ENCODE measurements around the gene PLCL2. TPM values are rescaled to one million over a fixed set of nuclear protein-coding genes. Genes with fewer than 3 reads are reported as not detected.

The PLCL2 gene
- total and polyA plus RNA-seq, 2 experiments from 2014 or later, result 1.6 to 9.7 TPM

DNA sequence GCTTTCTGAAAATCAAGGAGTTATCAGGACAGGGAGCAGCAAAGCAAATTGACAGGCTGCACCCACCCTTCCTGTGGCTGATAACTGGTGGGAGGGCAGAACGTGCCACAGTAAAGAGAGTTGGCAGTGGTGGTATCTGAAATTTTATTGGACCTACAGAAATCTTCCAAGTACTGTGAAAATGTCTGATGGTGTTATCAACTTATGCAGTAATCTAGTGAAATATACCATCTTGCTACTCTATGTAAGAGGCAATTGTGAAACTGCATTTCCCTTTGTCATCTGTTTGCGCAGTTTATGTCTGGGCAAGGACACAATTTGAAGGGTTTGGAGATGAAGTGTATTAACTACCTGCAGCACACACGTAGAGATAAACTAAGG is 1.5 kb downstream of the PLCL2 start (continued):
- TF ChIP-seq NANOG (IDR thresholded peaks at IDR 0.05; ENCODE audit: borderline replicate concordance), result no peak
- TF ChIP-seq STAT1 (IDR thresholded peaks at IDR 0.05; ENCODE audit: unreplicated experiment), result no peak
- no peak for TF ChIP-seq CREB1 (CRISPR knock-in tag; IDR thresholded peaks at IDR 0.05; ENCODE audit: low read depth)
- TF ChIP-seq ETS1 (IDR thresholded peaks at IDR 0.05), result no peak
- TF ChIP-seq POLR2AphosphoS5 (IDR thresholded peaks at IDR 0.05; ENCODE audit: low read depth), result no peak
- TF ChIP-seq JUNB (IDR thresholded peaks at IDR 0.05; ENCODE audit: unreplicated experiment), result no peak
- TF ChIP-seq ZNF331 (CRISPR knock-in tag; IDR thresholded peaks at IDR 0.05; ENCODE audit: low read depth), result no peak
- TF ChIP-seq REST (IDR thresholded peaks at IDR 0.05; ENCODE audit: unreplicated experiment), result no peak
- TF ChIP-seq CTCF (conservative IDR thresholded peaks at IDR 0.05; ENCODE audit: low read depth in 2 of 2), result no peak
- TF ChIP-seq EZH2phosphoT487 (IDR thresholded peaks at IDR 0.05; ENCODE audit: unreplicated experiment), result no peak

DNA sequence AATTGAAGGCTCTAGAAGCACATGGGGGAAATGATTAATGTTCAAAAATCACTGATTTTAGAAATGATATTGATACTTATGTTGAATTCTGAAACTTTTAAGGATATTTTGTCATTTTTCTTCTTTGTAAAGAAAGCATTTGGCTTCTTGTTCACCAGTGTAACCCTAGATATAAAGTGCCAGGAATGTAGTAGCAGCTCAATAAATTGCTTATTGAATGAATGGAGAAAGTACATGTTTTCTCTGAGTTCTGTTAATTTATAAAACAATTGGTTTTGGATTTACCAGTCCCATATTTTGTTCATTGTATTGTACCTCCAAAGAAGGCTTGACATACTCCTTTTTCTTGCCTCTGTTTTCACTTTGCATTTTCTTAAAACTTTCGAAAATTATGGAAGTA is 2.4 kb downstream of the PLCL2 start:
- Histone ChIP-seq H3K79me2 (replicated peaks; ENCODE audit: insufficient read depth) (peaks cover 31% of the 10 kb centered on the region), H3F3A (replicated peaks; ENCODE audit: low read depth) (peaks cover 8% of the 10 kb centered on the region; the same call in 1 of the 2 replicates), H3K36me3 (ENCODE audit: insufficient read depth) (no peaks in the 10 kb centered on the region), H3K4me3 (no peak overlapping the region), H3K4me1 (ENCODE audit: insufficient read depth) (peaks cover 40% of the 10 kb centered on the region), H3K27ac (ENCODE audit: low read depth) (no peak overlapping the region), H3K9me2 (ENCODE audit: insufficient read depth) (no peaks in the 10 kb centered on the region), H4K20me1 (replicated peaks; ENCODE audit: insufficient read depth) (no peaks in the 10 kb centered on the region), H3K27me3 (ENCODE audit: insufficient read depth) (peaks cover 39% of the 10 kb centered on the region), H3K4me2 (no peak overlapping the region), H2AFZ (no peak overlapping the region)
- Mint-ChIP-seq H3K9me3 (no peaks in the 10 kb centered on the region; the same call in 2 of the 3 replicates), H3K4me1 (peaks cover 55% of the 10 kb centered on the region), H3K36me3 (ENCODE audit: low read depth) (no peaks in the 10 kb centered on the region; the same call in 2 of the 3 replicates), H3K4me3 (no peak overlapping the region), H3K27me3 (ENCODE audit: insufficient read depth, low read depth, poor library complexity) (peaks cover 13% of the 10 kb centered on the region), H3K27ac (no peak overlapping the region)
- TF ChIP-seq STAT1 (IDR thresholded peaks at IDR 0.05; ENCODE audit: unreplicated experiment), result no peak
- no peak for TF ChIP-seq CREB1 (CRISPR knock-in tag; IDR thresholded peaks at IDR 0.05; ENCODE audit: low read depth)
- no peak for TF ChIP-seq JUNB (IDR thresholded peaks at IDR 0.05; ENCODE audit: unreplicated experiment)
- no peak for TF ChIP-seq NANOG (IDR thresholded peaks at IDR 0.05; ENCODE audit: borderline replicate concordance)
- TF ChIP-seq ETS1 (IDR thresholded peaks at IDR 0.05), result no peak
- TF ChIP-seq ZNF114 (CRISPR knock-in tag; IDR thresholded peaks at IDR 0.05), result no peak
- no peak for TF ChIP-seq EZH2phosphoT487 (IDR thresholded peaks at IDR 0.05; ENCODE audit: unreplicated experiment)
- no peak for TF ChIP-seq CTCF (conservative IDR thresholded peaks at IDR 0.05; ENCODE audit: low read depth in 2 of 2)
- no peak for DNase-seq (ENCODE audit: low spot score)
- no peak for ATAC-seq

Measured in GM23338 (cell line).